ENCODE results near the gene LY6G5C. TPM values are rescaled to one million over a fixed set of nuclear protein-coding genes. Genes with fewer than 3 reads are reported as not detected.

Gene LY6G5C
- total and polyA plus RNA-seq, 2 donors (not counting 1 experiment from before 2014, with no cell fraction given) = 0.76 to 3.4 TPM

GRCh38 chr6:31713991-31714684, 33.3 kb upstream of the LY6G5C start:
- Mint-ChIP-seq H3K4me1 (peaks cover 14% of the 10 kb centered on the region), H3K9me3 (ENCODE audit: insufficient read depth) (no peaks in the 10 kb centered on the region), H3K4me3 (no peak overlapping the region), H3K27ac (no peak overlapping the region), H3K27me3 (peaks cover 3% of the 10 kb centered on the region)
- Histone ChIP-seq H2AFZ (ENCODE audit: insufficient read depth, low read depth, low read length, poor library complexity, severe bottlenecking) (no peak overlapping the region), H3K27me3 (replicated peaks in 1 of 4; ENCODE audit: control extremely low read depth in 1 of 4, control insufficient read depth in 3 of 4, insufficient read depth in 4 of 4, low read length in 3 of 4) (peaks cover 0 to 6% (median 0%) of the 10 kb centered on the region in 4 experiments), H3K79me2 (ENCODE audit: control insufficient read depth, insufficient read depth, low read length) (no peaks in the 10 kb centered on the region), H3K36me3 (replicated peaks in 1 of 2; ENCODE audit: control extremely low read depth in 1 of 2, control insufficient read depth in 1 of 2, extremely low read depth in 1 of 2, insufficient read depth in 2 of 2, low read length in 1 of 2) (no peaks in the 10 kb centered on the region), H3K4me3 (ENCODE audit: control extremely low read depth in 1 of 5, extremely low read depth in 1 of 5, insufficient read depth in 1 of 5, low read depth in 2 of 5, low read length in 4 of 5) (no peak overlapping the region), H3K27ac (ENCODE audit: low read length in 2 of 2) (no peak overlapping the region), H3K9me3 (ENCODE audit: control extremely low read depth in 1 of 3, control insufficient read depth in 2 of 3, insufficient read depth in 1 of 3, low read length in 2 of 3) (no peaks in the 10 kb centered on the region), H3K9ac (ENCODE audit: low read length) (no peak overlapping the region), H3K4me2 (replicated peaks; ENCODE audit: low read depth, low read length, poor library complexity, severe bottlenecking) (no peak overlapping the region), H3K4me1 (ENCODE audit: control insufficient read depth in 2 of 2, insufficient read depth in 2 of 2, low read length in 2 of 2) (peaks cover 10 to 16% of the 10 kb centered on the region in 2 donors), H4K20me1 (ENCODE audit: control insufficient read depth, insufficient read depth, low read length, poor library complexity, severe bottlenecking) (no peaks in the 10 kb centered on the region)
- intact Hi-C loops (cut with micrococcal nuclease) = no loop called here
- WGBS (ENCODE audit: insufficient coverage) = 78% methylated on average over 4 of the region's 5 CpGs
- POLR2A ChIA-PET = no interaction called here
- no peak for ATAC-seq (ENCODE audit: low read depth)
- no peak for TF ChIP-seq EZH2 (IDR thresholded peaks at IDR 0.05; ENCODE audit: borderline replicate concordance, insufficient read depth, low read depth, low read length, poor library complexity, severe bottlenecking)
- TF ChIP-seq CTCF (IDR thresholded peaks at IDR 0.05) = no peak
- CTCF ChIA-PET = interaction anchor here (1.8 to 3.3 kb wide), 2 partner anchors 55 to 100 kb away, joined by 3 to 10 read pairs; no protein-coding TSS in a partner anchor
- no peak for DNase-seq

- Histone ChIP-seq H2AFZ (ENCODE audit: insufficient read depth, low read depth, low read length, poor library complexity, severe bottlenecking) (no peak overlapping the region), H3K4me1 (ENCODE audit: control insufficient read depth in 2 of 2, insufficient read depth in 2 of 2, low read length in 2 of 2) (peaks cover 10 to 16% of the 10 kb centered on the region in 2 donors), H3K36me3 (replicated peaks in 1 of 2; ENCODE audit: control extremely low read depth in 1 of 2, control insufficient read depth in 1 of 2, extremely low read depth in 1 of 2, insufficient read depth in 2 of 2, low read length in 1 of 2) (no peaks in the 10 kb centered on the region), H3K9ac (ENCODE audit: low read length) (no peak overlapping the region), H3K79me2 (ENCODE audit: control insufficient read depth, insufficient read depth, low read length) (no peaks in the 10 kb centered on the region), H3K27ac (ENCODE audit: low read length in 2 of 2) (no peak overlapping the region), H3K4me3 (ENCODE audit: control extremely low read depth in 1 of 5, extremely low read depth in 1 of 5, insufficient read depth in 1 of 5, low read depth in 2 of 5, low read length in 4 of 5) (no peak overlapping the region), H3K27me3 (replicated peaks in 1 of 4; ENCODE audit: control extremely low read depth in 1 of 4, control insufficient read depth in 3 of 4, insufficient read depth in 4 of 4, low read length in 3 of 4) (peaks cover 0 to 6% (median 0%) of the 10 kb centered on the region in 4 experiments), H3K4me2 (replicated peaks; ENCODE audit: low read depth, low read length, poor library complexity, severe bottlenecking) (no peak overlapping the region), H4K20me1 (ENCODE audit: control insufficient read depth, insufficient read depth, low read length, poor library complexity, severe bottlenecking) (no peaks in the 10 kb centered on the region), H3K9me3 (ENCODE audit: control extremely low read depth in 1 of 3, control insufficient read depth in 2 of 3, insufficient read depth in 1 of 3, low read length in 2 of 3) (no peaks in the 10 kb centered on the region)
- ATAC-seq (ENCODE audit: low read depth) (no peak), DNase-seq (no peak)
- ChIA-PET POLR2A (no interaction called here), CTCF (interaction anchor here (1.8 to 3.3 kb wide), 2 partner anchors 56 to 101 kb away, joined by 3 to 10 read pairs; no protein-coding TSS in a partner anchor)
- intact Hi-C loops (cut with micrococcal nuclease) = no loop called here
- H3K9me3 Mint-ChIP-seq (ENCODE audit: insufficient read depth) = no peaks in the 10 kb centered on the region
- 84% methylated on average over 4 of the region's 4 CpGs for WGBS (ENCODE audit: insufficient coverage)
- no peak overlapping the region for H3K4me3 Mint-ChIP-seq
- no peak overlapping the region for H3K27ac Mint-ChIP-seq
- H3K4me1 Mint-ChIP-seq = peaks cover 14% of the 10 kb centered on the region
- H3K27me3 Mint-ChIP-seq = peaks cover 3% of the 10 kb centered on the region
- no peak for TF ChIP-seq CTCF (IDR thresholded peaks at IDR 0.05)
- no peak for TF ChIP-seq EZH2 (IDR thresholded peaks at IDR 0.05; ENCODE audit: borderline replicate concordance, insufficient read depth, low read depth, low read length, poor library complexity, severe bottlenecking)
Measured at GRCh38 chr6:31713465-31713864, 32.6 kb upstream of the LY6G5C start.

Measured in B cell (primary cell).